BJ (cell line): ENCODE results near the gene SLC10A1. TPM values are rescaled to one million over a fixed set of nuclear protein-coding genes. Genes with fewer than 3 reads are reported as not detected.
"Not testable (repeated sequence)": the region's sequence is repeated elsewhere in the genome, so short reads cannot be mapped to it uniquely, and the experiment has no call there.

Experiments used
- CTCF ChIA-PET: fragments of 350-600 bp; formaldehyde crosslinking; extraction: SDS; loops from one replicate; lab custom pipeline; 2021; ENCODE audit warnings: antibody characterized with exemption, inconsistent platforms; lab: Yijun Ruan, JAX
- POLR2A ChIA-PET: fragments of 300-600 bp; sonication (Branson Sonifier 250); formaldehyde crosslinking; extraction: SDS; loops from one replicate; lab custom pipeline; 2021; ENCODE audit warnings: antibody characterized with exemption; lab: Charles Lee
- DNase-seq: peaks from one replicate; pipeline ENCODE4 v3.0.0-alpha.2; 2011; ENCODE audit warnings: low read depth
- H3K27me3 ChIP-seq: 2 replicates; pipeline ENCODE4 v1.6.0; 2011; ENCODE audit warnings: low read length; ENCODE audit not compliant: control insufficient read depth, insufficient read depth
- H3K36me3 ChIP-seq: 2 replicates; pipeline ENCODE4 v1.5.1; 2011; ENCODE audit warnings: low read length; ENCODE audit not compliant: control insufficient read depth, insufficient read depth
- H3K4me3 ChIP-seq: 2 replicates; pipeline ENCODE4 v1.5.1; 2011; ENCODE audit warnings: low read depth, mild to moderate bottlenecking, control low read depth, low read length
- CTCF ChIP-seq: IDR thresholded peaks from 2 replicates; pipeline ENCODE4 v1.5.1; 2011; ENCODE audit warnings: low read depth, mild to moderate bottlenecking, control low read depth, inconsistent platforms, low read length, moderate library complexity; ENCODE audit not compliant: insufficient read depth
- polyA plus RNA-seq: library from polyadenylated mRNA; depleted of rRNA; stranded (reverse); fragments of >200 nt; gene quantifications from 2 replicates; pipeline ENCODE4 v1.2.3, GENCODE V29; 2011

Gene SLC10A1
- polyA plus RNA-seq, 1 experiment = not detected

- Histone ChIP-seq H3K36me3 (no peaks in the 10 kb centered on the region), H3K4me3 (no peak overlapping the region), H3K27me3 (peaks cover 2% of the 10 kb centered on the region; the same call in 1 of the 2 replicates)
- DNase-seq = no peak
- TF ChIP-seq CTCF = no peak
- CTCF ChIA-PET = interaction anchor here (1.0 to 1.4 kb wide), 2 partner anchors 17 to 23 kb away, joined by 3 to 6 read pairs; partner anchors contain the start of gene SRSF5
- POLR2A ChIA-PET = no interaction called here
These were observed 47.1 kb downstream of the SLC10A1 start for GRCh38 chr14:69749956-69750355.

GRCh38 chr14:69741055-69741454 lies 56.0 kb downstream of the SLC10A1 start:
- peaks cover 2% of the 10 kb centered on the region; the same call in 1 of the 2 replicates for H3K27me3 ChIP-seq
- POLR2A ChIA-PET = no interaction called here

GRCh38 chr14:69736405-69736804 lies 60.6 kb downstream of the SLC10A1 start:
- DNase-seq, H3K36me3 ChIP-seq, H3K27me3 ChIP-seq, H3K4me3 ChIP-seq, POLR2A ChIA-PET: not testable (repeated sequence)
- CTCF ChIA-PET = interaction anchor here (0.8 to 1.7 kb wide), 2 partner anchors 9 to 140 kb away, joined by 3 to 9 read pairs; no protein-coding TSS in a partner anchor

More at GRCh38 chr14:69741055-69741454, 56.0 kb downstream of the SLC10A1 start:
- no peaks in the 10 kb centered on the region for H3K36me3 ChIP-seq
- no peak for DNase-seq
- TF ChIP-seq CTCF = no peak
- CTCF ChIA-PET = interaction anchor here (1.2 to 1.8 kb wide), 2 partner anchors 14 kb away, joined by 6 read pairs; no protein-coding TSS in a partner anchor
- no peak overlapping the region for H3K4me3 ChIP-seq

- DNase-seq, POLR2A ChIA-PET, H3K27me3 ChIP-seq, H3K4me3 ChIP-seq, H3K36me3 ChIP-seq: not testable (repeated sequence)
- CTCF ChIA-PET = interaction anchor here (0.8 to 1.7 kb wide), 5 partner anchors 13 to 149 kb away, joined by 3 to 6 read pairs (median 4); partner anchors contain the start of gene SUSD6
These were observed 65.0 kb downstream of the SLC10A1 start for GRCh38 chr14:69731919-69732598.

GRCh38 chr14:69727860-69728259 lies 69.2 kb downstream of the SLC10A1 start:
- TF ChIP-seq CTCF = no peak
- H3K36me3 ChIP-seq = no peaks in the 10 kb centered on the region
- POLR2A ChIA-PET = no interaction called here
- DNase-seq = no peak
- CTCF ChIA-PET = interaction anchor here (0.9 to 4.2 kb wide), 15 partner anchors 9 to 156 kb away, joined by 3 to 54 read pairs (median 9); partner anchors contain the start of gene SUSD6
- no peak overlapping the region for H3K4me3 ChIP-seq
- no peaks in the 10 kb centered on the region; the same call in 1 of the 2 replicates for H3K27me3 ChIP-seq

- H3K36me3 ChIP-seq = no peaks in the 10 kb centered on the region
- DNase-seq = no peak
- ChIA-PET POLR2A (no interaction called here), CTCF (interaction anchor here (0.6 to 4.2 kb wide), 42 partner anchors 9 to 205 kb away, joined by 3 to 54 read pairs (median 4); partner anchors contain the start of gene SUSD6)
- TF ChIP-seq CTCF = peak; percentile 99
- peak overlapping the region; percentile 42 for H3K4me3 ChIP-seq
- H3K27me3 ChIP-seq = no peaks in the 10 kb centered on the region; the same call in 1 of the 2 replicates
These were observed 70.1 kb downstream of the SLC10A1 start for GRCh38 chr14:69726761-69727511.
